ENCODE results near the gene GNA12.

DNA sequence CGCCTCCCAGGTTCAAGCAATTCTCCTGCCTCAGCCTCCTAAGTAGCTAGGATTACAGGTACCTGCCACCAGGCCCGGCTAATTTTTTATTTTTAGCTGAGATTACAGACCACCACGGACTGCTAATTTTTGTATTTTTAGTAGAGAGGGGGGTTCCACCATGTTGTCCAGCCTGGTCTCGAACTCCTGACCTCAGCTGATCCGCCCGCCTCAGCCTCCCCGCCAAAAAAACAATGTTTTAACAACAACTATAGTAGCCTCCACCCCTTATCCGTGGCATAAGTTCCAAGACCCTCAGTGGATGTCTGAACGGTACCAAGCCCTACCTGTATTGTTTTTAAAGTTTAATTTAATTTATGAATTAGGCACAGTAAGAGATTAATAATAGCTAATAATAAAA lies 48.2 kb downstream of the GNA12 start:
- TF ChIP-seq CTCF (IDR thresholded peaks at IDR 0.05; ENCODE audit: insufficient read depth, low read depth, low read length): no peak
- no peak for TF ChIP-seq EZH2 (IDR thresholded peaks at IDR 0.05; ENCODE audit: insufficient read depth, low read length)
